A673 (cell line): Measurements from ENCODE around the gene IFNA14.

Experiments
- CTCF ChIP-seq: fragments of 300-800, 200-600 bp; sonication (generic); conservative IDR thresholded peaks from 2 replicates; pipeline ENCODE4 v1.5.1; 2017; ENCODE audit warnings: low read depth, mild to moderate bottlenecking, antibody characterized with exemption, low read length, moderate library complexity, mixed read lengths
- EZH2 ChIP-seq: fragments of 200-600 bp; sonication (generic); IDR thresholded peaks from 2 replicates; pipeline ENCODE4 v1.6.1; 2017; ENCODE audit warnings: borderline replicate concordance, low read depth, mild to moderate bottlenecking, mixed read lengths, antibody characterized with exemption, low read length; ENCODE audit not compliant: poor library complexity, severe bottlenecking

- TF ChIP-seq CTCF = no peak
- no peak for TF ChIP-seq EZH2
Observed at GRCh38 chr9:21205204-21205603, 34.6 kb downstream of the IFNA14 start.
